Panc1 (cell line): ENCODE data around the gene JMY. TPM values are rescaled to one million over a fixed set of nuclear protein-coding genes. Genes with fewer than 3 reads are reported as not detected.
A peak's percentile ranks its signal among the peaks of the same experiment; 100 is the strongest.

Experiments used
- ATAC-seq: fragments of 200-7000 bp; cut with Tn5 transposase; 2 replicates; pipeline ENCODE4 v1.9.1; 2020; ENCODE audit warnings: mild to moderate bottlenecking, moderate library complexity
- Bru-seq: library from RNA; stranded (reverse); fragments of 400-500 nt; gene quantifications from one replicate; lab custom pipeline; 2021; lab: Mats Ljungman, UMichigan
- BruChase-seq, 2 experiments: library from RNA; stranded (reverse); fragments of 400-500 nt; gene quantifications; one replicate each; lab custom pipeline; 2021; lab: Mats Ljungman, UMichigan
- BruUV-seq: library from RNA; stranded (reverse); fragments of 400-500 nt; replicated peaks from 2 replicates; lab custom pipeline; 2021; lab: Mats Ljungman, UMichigan
- CTCF ChIA-PET: fragments of 300-600 bp; sonication (Branson Sonifier 250); formaldehyde crosslinking; loops from one replicate; lab custom pipeline; 2022; ENCODE audit warnings: antibody characterized with exemption; lab: Charles Lee
- POLR2A ChIA-PET: fragments of 300-600 bp; sonication (Branson Sonifier 250); formaldehyde crosslinking; loops from one replicate; lab custom pipeline; 2022; ENCODE audit warnings: antibody characterized with exemption; lab: Charles Lee
- DNase-seq: peaks from one replicate; pipeline ENCODE4 v3.0.0-alpha.2; 2010; ENCODE audit warnings: low read depth, low spot score
- H3K27ac ChIP-seq: 2 replicates; pipeline ENCODE4 v1.5.1; 2011; ENCODE audit warnings: mild to moderate bottlenecking, low read length, inconsistent platforms
- H3K27me3 ChIP-seq: fragments of 200-500 bp; sonication (Bioruptor generic); 2 replicates; pipeline ENCODE4 v1.6.0; 2014; ENCODE audit warnings: low read length, inconsistent platforms; ENCODE audit not compliant: control insufficient read depth, insufficient read depth
- H3K36me3 ChIP-seq: fragments of 200-500 bp; sonication (Bioruptor generic); 2 replicates; pipeline ENCODE4 v1.5.1; 2014; ENCODE audit warnings: inconsistent platforms, mild to moderate bottlenecking, low read length, moderate library complexity; ENCODE audit not compliant: control insufficient read depth, insufficient read depth
- H3K4me1 ChIP-seq: 2 replicates; pipeline ENCODE4 v1.5.1; 2011; ENCODE audit warnings: inconsistent platforms, mild to moderate bottlenecking, low read length, moderate library complexity; ENCODE audit not compliant: control insufficient read depth, insufficient read depth
- H3K4me3 ChIP-seq, 2 experiments: 2 replicates each; pipeline ENCODE4 v1.5.1; 2011 to 2012; ENCODE audit warnings: low read depth in 2 of 2, low read length in 2 of 2, mild to moderate bottlenecking in 2 of 2, inconsistent platforms in 1 of 2, moderate library complexity in 1 of 2
- H3K9me3 ChIP-seq: fragments of 200-500 bp; sonication (Bioruptor generic); 2 replicates; pipeline ENCODE4 v1.5.1; 2014; ENCODE audit warnings: low read depth, mild to moderate bottlenecking, inconsistent platforms, low read length, moderate library complexity; ENCODE audit not compliant: control insufficient read depth, insufficient read depth
- POLR2AphosphoS5 ChIP-seq: IDR thresholded peaks from 2 replicates; pipeline ENCODE4 v1.6.1; 2012; ENCODE audit warnings: mild to moderate bottlenecking, low read depth, low read length, moderate library complexity
- SIN3A ChIP-seq: IDR thresholded peaks from 2 replicates; pipeline ENCODE4 v1.6.1; 2012; ENCODE audit warnings: low read depth, mild to moderate bottlenecking, low read length, moderate library complexity, borderline replicate concordance; ENCODE audit not compliant: insufficient read depth
- TCF7L2 ChIP-seq: IDR thresholded peaks from 2 replicates; pipeline ENCODE4 v1.6.1; 2011; ENCODE audit warnings: mild to moderate bottlenecking, low read depth, low read length, inconsistent platforms
- in situ Hi-C: cut with HindIII; loops from 2 replicates; pipeline ENCODE4 v1.10.0; 2016; ENCODE audit warnings: low sequenced_read_pairs, low pct_unique_long_range_greater_than_20kb
- intact Hi-C: fragments of 100-400 bp; cut with micrococcal nuclease; formaldehyde crosslinking; loops from one replicate; pipeline ENCODE4 v1.10.0; 2022; ENCODE audit not compliant: unreplicated experiment
- long read RNA-seq: library from polyadenylated mRNA; unstranded; transcript quantifications from one replicate; pipeline ENCODE4 v2.0.0, GENCODE V29; 2021; ENCODE audit not compliant: unreplicated experiment
- polyA plus RNA-seq: library from polyadenylated mRNA; unstranded; fragments of >200 nt; gene quantifications from one replicate; pipeline ENCODE4 v1.2.1, GENCODE V29; 2012; ENCODE audit warnings: missing spikeins; ENCODE audit not compliant: insufficient read length
- total RNA-seq: library from RNA; stranded (reverse); gene quantifications from one replicate; pipeline ENCODE4 v1.2.1, GENCODE V29; 2021; ENCODE audit not compliant: unreplicated experiment
- TF ChIP-seq, protein P1 (sequence below): fragments of 450-650 bp; IDR thresholded peaks from 2 replicates; pipeline ENCODE4 v1.5.1; 2017; ENCODE audit warnings: mild to moderate bottlenecking
- TF ChIP-seq, protein P2 (sequence below), 2 experiments: IDR thresholded peaks; 2 replicates each; pipeline ENCODE4 v1.6.1; 2011 to 2012; ENCODE audit warnings: low read depth in 2 of 2, control low read depth in 1 of 2, low read length in 1 of 2, mild to moderate bottlenecking in 1 of 2, moderate library complexity in 1 of 2; ENCODE audit not compliant: insufficient read depth in 1 of 2

JMY gene, protein sequence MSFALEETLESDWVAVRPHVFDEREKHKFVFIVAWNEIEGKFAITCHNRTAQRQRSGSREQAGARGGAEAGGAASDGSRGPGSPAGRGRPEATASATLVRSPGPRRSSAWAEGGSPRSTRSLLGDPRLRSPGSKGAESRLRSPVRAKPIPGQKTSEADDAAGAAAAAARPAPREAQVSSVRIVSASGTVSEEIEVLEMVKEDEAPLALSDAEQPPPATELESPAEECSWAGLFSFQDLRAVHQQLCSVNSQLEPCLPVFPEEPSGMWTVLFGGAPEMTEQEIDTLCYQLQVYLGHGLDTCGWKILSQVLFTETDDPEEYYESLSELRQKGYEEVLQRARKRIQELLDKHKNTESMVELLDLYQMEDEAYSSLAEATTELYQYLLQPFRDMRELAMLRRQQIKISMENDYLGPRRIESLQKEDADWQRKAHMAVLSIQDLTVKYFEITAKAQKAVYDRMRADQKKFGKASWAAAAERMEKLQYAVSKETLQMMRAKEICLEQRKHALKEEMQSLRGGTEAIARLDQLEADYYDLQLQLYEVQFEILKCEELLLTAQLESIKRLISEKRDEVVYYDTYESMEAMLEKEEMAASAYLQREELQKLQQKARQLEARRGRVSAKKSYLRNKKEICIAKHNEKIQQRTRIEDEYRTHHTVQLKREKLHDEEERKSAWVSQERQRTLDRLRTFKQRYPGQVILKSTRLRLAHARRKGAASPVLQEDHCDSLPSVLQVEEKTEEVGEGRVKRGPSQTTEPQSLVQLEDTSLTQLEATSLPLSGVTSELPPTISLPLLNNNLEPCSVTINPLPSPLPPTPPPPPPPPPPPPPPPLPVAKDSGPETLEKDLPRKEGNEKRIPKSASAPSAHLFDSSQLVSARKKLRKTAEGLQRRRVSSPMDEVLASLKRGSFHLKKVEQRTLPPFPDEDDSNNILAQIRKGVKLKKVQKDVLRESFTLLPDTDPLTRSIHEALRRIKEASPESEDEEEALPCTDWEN
- 6.1 TPM for total RNA-seq
- polyA plus RNA-seq, result 2.7 TPM
- Bru-seq, nascent RNA, result percentile 66 among the genes with signal in this experiment
- BruChase-seq, experiment 1, labeled RNA remaining after a 2-hour chase, result percentile 63 among the genes with signal in this experiment
- percentile 54 among the genes with signal in this experiment for BruChase-seq, experiment 2, labeled RNA remaining after a 6-hour chase
- long read RNA-seq, full-length matches to known transcripts, result 1 of 26 reads
- long read RNA-seq, partial matches to known transcripts, result 22 of 26 reads
- long read RNA-seq, other reads (novel, unspliced or antisense), result 3 of 26 reads

DNA sequence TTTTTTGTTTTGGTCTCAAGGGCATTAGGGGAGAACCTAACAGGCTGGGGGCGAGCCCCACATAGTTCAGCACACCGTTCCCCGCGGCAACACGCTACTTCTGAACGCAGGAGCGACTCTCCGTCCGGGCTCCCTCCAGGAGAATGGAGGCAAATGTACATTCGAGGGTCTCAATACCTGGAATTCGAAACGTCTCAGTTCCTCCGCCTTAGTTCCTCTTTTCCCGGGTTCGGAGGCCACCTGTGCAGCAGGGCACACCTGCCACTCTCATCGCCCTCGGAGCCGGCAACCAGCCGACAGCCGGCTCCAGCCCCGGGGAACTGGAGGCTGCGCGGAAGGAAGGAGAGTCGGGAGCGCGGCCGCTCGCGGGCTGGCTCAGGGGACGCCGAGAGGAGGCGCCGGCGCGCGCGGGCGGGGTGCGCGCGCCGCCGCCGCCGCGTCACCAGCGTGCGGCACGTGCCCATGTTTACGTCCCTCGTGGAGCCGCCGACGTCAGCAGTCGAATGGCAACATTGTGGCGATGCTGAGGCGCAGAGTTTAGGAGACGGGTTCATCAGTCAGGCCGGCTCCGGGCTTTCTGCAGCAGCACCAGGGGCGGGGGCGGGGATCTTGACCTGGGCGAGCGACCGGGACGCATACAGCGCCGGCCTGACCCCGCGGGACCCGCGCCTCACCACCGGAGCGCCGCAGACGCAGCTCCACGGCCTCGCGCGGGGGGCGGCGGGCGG, at the start of gene JMY:
Gene JMY, plus strand, starts transcription at position 498 of the 728 bp plus-strand sequence. CDS start 520 bp downstream, outside the sequence.
- H3K4me1 ChIP-seq, result peaks cover 4% of the 10 kb centered on the region
- peak within 1 kb of the TSS; percentile 90 for H3K27ac ChIP-seq
- CTCF ChIA-PET, result no interaction called here
- DNase-seq (no peak), ATAC-seq (peak; percentile 89)
- POLR2A ChIA-PET, result interaction anchor here (0.6 kb wide), 1 partner anchor 240 kb away, joined by 3 read pairs; no protein-coding TSS in a partner anchor
- in situ Hi-C loops, result no loop called here
- H3K4me3 ChIP-seq, result peak within 1 kb of the TSS; percentile 76 to 84
- intact Hi-C loops, result no loop called here
- peaks cover 5% of the 10 kb centered on the region for H3K36me3 ChIP-seq
- TF ChIP-seq TCF7L2 (no peak), SIN3A (peak; percentile 85; the same call in 1 of the 2 replicates), POLR2AphosphoS5 (peak; percentile 68)
- TF ChIP-seq, protein P1, sequence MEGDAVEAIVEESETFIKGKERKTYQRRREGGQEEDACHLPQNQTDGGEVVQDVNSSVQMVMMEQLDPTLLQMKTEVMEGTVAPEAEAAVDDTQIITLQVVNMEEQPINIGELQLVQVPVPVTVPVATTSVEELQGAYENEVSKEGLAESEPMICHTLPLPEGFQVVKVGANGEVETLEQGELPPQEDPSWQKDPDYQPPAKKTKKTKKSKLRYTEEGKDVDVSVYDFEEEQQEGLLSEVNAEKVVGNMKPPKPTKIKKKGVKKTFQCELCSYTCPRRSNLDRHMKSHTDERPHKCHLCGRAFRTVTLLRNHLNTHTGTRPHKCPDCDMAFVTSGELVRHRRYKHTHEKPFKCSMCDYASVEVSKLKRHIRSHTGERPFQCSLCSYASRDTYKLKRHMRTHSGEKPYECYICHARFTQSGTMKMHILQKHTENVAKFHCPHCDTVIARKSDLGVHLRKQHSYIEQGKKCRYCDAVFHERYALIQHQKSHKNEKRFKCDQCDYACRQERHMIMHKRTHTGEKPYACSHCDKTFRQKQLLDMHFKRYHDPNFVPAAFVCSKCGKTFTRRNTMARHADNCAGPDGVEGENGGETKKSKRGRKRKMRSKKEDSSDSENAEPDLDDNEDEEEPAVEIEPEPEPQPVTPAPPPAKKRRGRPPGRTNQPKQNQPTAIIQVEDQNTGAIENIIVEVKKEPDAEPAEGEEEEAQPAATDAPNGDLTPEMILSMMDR, result no peak; the same call in 1 of the 2 replicates
- TF ChIP-seq, protein P2, sequence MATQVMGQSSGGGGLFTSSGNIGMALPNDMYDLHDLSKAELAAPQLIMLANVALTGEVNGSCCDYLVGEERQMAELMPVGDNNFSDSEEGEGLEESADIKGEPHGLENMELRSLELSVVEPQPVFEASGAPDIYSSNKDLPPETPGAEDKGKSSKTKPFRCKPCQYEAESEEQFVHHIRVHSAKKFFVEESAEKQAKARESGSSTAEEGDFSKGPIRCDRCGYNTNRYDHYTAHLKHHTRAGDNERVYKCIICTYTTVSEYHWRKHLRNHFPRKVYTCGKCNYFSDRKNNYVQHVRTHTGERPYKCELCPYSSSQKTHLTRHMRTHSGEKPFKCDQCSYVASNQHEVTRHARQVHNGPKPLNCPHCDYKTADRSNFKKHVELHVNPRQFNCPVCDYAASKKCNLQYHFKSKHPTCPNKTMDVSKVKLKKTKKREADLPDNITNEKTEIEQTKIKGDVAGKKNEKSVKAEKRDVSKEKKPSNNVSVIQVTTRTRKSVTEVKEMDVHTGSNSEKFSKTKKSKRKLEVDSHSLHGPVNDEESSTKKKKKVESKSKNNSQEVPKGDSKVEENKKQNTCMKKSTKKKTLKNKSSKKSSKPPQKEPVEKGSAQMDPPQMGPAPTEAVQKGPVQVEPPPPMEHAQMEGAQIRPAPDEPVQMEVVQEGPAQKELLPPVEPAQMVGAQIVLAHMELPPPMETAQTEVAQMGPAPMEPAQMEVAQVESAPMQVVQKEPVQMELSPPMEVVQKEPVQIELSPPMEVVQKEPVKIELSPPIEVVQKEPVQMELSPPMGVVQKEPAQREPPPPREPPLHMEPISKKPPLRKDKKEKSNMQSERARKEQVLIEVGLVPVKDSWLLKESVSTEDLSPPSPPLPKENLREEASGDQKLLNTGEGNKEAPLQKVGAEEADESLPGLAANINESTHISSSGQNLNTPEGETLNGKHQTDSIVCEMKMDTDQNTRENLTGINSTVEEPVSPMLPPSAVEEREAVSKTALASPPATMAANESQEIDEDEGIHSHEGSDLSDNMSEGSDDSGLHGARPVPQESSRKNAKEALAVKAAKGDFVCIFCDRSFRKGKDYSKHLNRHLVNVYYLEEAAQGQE (IDR thresholded peaks at IDR 0.05; ENCODE audit: insufficient read depth in 1 of 2, low read depth in 2 of 2, low read length in 1 of 2), result 0 out of 4 replicates have a peak, but pooled peaks of 1 of the 2 experiments have one; percentile 37
- BruUV-seq, result no TSS peak
- no peaks in the 10 kb centered on the region for H3K27me3 ChIP-seq
- H3K9me3 ChIP-seq, result no peaks in the 10 kb centered on the region

DNA sequence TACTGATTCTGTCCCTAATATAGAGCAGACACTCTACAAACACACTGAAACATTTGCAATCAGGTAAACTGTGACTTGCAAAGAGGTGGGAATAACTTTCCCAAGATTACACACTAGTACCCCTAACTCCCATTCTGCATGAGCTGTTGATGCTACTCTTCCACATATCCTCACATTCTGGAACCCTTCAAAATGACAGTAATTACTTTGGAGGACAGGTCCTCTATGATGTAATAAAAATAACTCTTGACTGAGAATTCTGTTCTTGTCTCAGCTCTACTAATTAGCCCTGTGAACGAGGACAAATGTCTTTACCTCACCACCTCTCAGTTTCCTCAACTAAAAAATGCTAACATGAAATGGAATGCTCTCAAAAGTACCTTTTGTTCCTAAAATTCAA, 49.5 kb upstream of the JMY start:
- intact Hi-C loops, result no loop called here
- H3K4me3 ChIP-seq, result no peak overlapping the region
- H3K36me3 ChIP-seq, result no peaks in the 10 kb centered on the region
- no peak for ATAC-seq
- TF ChIP-seq POLR2AphosphoS5, result no peak
- no peak for TF ChIP-seq TCF7L2
- no peak for TF ChIP-seq SIN3A
- TF ChIP-seq, protein P2 (IDR thresholded peaks at IDR 0.05; ENCODE audit: insufficient read depth in 1 of 2, low read depth in 2 of 2, low read length in 1 of 2), result no peak
- TF ChIP-seq, protein P1, result no peak
- POLR2A ChIA-PET, result no interaction called here
- in situ Hi-C loops, result no loop called here
- no TSS peak for BruUV-seq
- DNase-seq, result no peak
- H3K9me3 ChIP-seq, result no peaks in the 10 kb centered on the region
- no peak overlapping the region for H3K27ac ChIP-seq
- CTCF ChIA-PET, result no interaction called here
- H3K4me1 ChIP-seq, result no peaks in the 10 kb centered on the region
- H3K27me3 ChIP-seq, result no peaks in the 10 kb centered on the region
